KOPT-K1 (cell line): ENCODE measurements around the gene FADS6.

Experiments
- H3K27ac ChIP-seq: fragments of 200-600 bp; sonication (generic); 2 replicates; pipeline ENCODE4 v1.5.1; 2016; ENCODE audit warnings: antibody characterized with exemption, mild to moderate bottlenecking, low read depth, low read length; ENCODE audit not compliant: poor library complexity, severe bottlenecking
- H3K36me3 ChIP-seq: fragments of 200-600 bp; sonication (generic); 2 replicates; pipeline ENCODE4 v1.5.1; 2017; ENCODE audit warnings: antibody characterized with exemption, mild to moderate bottlenecking, low read length, moderate library complexity; ENCODE audit not compliant: insufficient read depth
- H3K9me3 ChIP-seq: fragments of 200-600 bp; sonication (generic); 2 replicates; pipeline ENCODE4 v1.5.1; 2017; ENCODE audit warnings: antibody characterized with exemption, low read length, mild to moderate bottlenecking; ENCODE audit not compliant: insufficient read depth, poor library complexity, severe bottlenecking

FADS6 gene

DNA sequence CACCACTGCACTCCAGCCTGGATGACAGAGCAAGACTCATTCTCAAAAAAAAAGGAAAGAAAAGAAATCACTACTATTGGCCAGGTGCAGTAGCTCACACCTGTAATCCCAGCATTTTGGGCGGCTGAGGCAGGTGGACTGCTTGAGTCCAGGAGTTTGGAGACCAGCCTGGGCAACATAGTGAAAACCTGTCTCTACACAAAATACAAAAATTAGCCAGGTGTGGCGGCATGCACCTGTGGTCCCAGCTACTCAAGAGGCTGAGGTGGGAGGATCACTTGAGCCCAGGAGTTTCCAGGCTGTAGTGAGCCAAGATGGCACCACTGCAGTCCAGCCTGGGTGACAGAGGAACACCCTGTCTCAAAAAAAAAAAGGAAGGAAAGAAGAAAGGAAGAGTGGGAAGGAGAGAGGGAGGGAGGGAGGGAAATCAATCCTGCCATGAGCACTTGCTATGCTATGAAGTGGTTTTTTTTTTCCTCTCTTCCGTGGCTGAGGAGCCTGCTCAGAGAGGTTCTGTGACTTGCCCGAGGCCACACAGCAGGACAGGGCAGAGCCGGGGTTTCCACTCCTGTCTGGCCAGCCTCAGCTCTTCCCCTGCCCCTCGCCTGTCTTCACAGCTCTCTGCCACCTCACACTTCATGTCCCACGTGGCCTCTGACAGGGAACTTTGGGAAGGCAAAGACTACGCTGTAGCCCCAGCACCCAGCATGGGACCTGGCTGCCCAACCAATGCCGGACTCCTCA, 44.6 kb downstream of the FADS6 start:
- H3K36me3 ChIP-seq: no peaks in the 10 kb centered on the region
- H3K27ac ChIP-seq: no peak overlapping the region
- no peaks in the 10 kb centered on the region for H3K9me3 ChIP-seq

DNA sequence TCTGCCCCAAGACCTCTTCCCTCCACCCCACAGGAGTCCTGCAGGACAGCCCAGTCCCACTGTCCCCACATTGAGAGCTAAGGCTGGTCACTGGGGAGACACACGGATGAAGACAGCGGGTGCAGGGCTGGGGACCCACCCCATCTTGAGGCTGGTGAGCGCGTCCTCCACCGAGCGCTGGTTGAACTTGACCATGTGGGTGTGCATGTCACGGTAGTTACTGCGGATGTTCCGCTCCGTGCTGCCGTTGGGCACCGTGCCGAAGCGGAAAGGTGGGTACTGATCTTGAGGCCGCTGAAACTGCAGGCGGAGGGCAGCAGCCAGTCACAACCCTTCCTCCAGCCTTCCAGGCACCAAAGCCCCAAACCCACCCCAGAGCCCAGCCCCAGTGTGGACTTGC, 46.8 kb downstream of the FADS6 start:
- Histone ChIP-seq H3K36me3 (no peaks in the 10 kb centered on the region), H3K9me3 (no peaks in the 10 kb centered on the region)

DNA sequence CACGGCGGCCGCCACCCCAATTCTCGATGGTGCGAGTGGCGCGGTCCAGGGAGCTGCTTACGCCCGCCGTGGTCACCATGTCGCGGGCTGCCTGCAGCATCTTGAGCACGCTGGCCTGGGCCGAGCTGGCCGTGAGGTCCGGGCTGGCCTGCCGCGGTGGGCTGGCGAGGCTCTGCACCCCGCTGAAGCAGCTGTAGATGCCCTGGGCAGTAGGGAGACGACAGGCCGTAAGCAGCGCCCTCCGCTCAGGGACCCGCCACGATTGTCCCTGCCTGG, 50.1 kb downstream of the FADS6 start:
- no peaks in the 10 kb centered on the region for H3K9me3 ChIP-seq
- H3K36me3 ChIP-seq: peaks cover 4% of the 10 kb centered on the region; the same call in 1 of the 2 replicates
- H3K27ac ChIP-seq: no peak overlapping the region

More for the DNA sequence above, 46.8 kb downstream of the FADS6 start:
- H3K27ac ChIP-seq: no peak overlapping the region

DNA sequence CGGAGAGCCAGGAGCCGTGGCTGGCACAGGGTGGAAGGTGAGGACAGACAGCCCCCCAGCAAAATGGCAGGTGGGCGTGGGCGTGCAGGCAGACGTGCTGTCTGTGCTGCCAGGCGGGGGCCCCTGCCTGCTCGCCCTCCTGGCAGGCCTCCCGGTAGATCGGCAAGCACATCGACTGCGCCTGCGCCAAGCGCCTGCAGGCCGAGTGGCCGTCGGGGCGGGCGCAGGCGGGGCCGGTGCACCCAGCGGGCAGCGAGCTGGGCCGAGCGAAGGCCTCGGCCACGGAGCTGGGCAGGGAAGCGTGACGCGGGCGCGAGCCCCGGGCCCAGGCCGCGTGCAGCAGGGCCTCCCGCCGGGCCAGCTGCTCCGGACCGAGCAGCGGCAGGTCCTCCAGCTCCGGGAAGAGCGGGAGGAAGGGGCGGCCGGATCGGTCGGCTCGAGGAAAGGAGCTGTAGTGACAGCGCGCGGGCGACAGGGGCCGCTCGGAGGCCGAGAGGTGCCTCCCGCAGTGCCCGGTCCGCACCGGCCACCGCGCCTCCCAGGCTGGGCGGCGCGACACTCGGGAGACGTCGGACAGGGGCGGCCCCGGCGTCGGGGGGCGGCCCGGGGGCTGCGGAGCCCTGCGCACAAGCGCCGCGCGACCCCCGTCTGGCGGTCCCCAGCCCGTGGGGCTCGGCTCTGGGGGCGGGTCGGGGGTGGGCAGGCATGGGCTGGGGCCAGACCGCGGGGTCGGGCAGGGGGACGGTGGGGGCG, 50.7 kb downstream of the FADS6 start:
- Histone ChIP-seq H3K9me3 (no peaks in the 10 kb centered on the region), H3K27ac (no peak overlapping the region), H3K36me3 (peaks cover 8% of the 10 kb centered on the region; the same call in 1 of the 2 replicates)

DNA sequence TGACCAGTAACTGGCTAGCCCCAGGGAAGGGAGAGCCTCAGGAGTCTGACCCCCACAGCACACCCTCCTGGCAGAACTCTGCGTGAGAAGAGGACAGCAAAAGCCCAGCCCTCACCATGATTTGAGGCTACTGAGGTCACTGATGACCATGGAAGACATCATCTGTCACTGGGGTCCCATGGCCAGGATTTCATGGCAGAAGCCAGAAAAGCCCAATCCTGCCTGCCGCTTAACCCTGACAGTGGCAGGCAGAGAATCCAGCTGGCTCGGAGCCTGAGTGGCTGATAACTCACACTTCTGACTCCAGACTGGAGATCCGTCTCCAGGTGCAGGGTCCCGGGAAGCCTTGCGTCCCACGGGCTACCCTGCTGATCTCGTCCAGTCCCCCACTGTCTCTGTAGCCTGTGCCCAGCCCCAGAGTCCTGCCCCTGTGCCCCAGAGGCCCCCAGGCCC, 51.3 kb downstream of the FADS6 start:
- H3K27ac ChIP-seq: no peak overlapping the region
- H3K36me3 ChIP-seq: peaks cover 14% of the 10 kb centered on the region; the same call in 1 of the 2 replicates
- no peaks in the 10 kb centered on the region for H3K9me3 ChIP-seq

DNA sequence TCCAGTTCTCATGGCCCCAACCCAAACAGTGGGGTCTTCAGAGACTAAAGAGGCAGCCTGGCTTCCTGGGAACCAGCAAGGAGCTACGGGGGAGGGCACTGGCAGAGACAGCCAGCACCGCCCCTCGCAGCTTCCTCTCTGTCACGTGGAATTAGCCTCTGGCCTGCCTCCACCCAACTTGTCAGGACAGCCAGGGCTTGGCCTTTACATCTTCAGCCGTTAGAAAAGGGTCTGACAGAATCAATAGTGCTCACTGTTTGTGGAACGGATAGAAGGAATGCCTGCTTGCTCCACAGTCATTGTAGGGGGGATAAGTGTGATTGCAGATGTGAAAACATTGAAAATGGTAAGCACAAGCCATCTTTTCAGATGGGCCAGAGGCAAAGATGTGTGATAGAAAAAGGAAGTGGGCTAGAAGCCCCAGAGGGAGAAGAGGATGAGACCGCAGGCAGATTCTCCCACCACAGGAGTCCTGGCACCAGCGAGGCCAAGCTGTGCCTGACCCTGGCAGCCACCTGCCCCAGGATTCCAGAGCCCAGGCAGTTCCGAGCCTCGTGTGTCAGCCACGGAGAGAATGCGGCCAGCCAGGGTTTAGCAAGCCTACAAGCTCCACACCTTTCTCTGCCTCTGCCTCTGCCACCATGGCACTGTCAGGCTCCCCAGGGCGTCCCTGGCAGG, 52.3 kb downstream of the FADS6 start:
- Histone ChIP-seq H3K9me3 (no peaks in the 10 kb centered on the region), H3K27ac (peak overlapping the region; percentile 23)

DNA sequence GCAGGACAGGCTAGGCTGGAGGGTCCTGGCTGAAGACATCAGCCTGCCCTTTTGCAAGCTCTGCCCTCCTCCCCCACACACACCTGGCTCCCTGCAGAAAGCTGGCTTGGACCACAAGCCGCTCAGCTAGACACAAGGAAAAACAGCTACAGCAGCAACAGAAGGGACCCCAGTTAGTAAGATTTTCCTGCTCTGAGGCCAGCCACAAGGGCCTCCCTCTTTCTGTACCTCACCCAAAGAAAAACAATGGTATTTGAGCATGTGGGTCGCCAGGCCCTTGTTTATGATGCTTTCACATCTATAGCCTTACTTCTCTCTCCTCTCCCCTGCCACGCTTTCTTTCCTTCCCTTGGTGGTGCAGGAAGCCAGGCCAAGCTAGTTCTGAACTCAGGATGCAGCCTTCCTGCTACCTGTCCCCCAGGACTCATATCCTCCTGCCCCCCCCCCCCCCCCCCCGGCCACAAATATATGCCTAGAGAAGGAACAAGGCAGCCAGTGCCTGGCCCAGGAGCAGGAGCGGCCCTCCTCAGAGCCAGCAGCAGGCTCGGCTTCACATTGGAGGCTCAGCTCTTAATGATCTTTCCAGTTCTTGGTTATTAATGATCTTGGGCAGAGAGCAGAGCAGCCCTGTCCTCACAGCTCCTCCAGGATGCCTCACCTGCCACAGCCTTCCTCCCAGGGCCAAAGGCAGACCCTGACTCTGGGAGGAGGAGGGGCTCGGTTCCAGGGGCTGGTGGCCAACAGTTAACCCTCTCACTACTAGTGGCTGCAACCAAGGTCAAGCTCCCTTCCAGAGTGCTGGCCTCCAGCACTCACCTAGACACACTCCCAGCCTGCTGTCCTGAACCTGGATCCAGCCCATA, 53.2 kb downstream of the FADS6 start:
- peak overlapping the region; percentile 23 for H3K27ac ChIP-seq
- no peaks in the 10 kb centered on the region for H3K9me3 ChIP-seq
- H3K36me3 ChIP-seq: peaks cover 26% of the 10 kb centered on the region; the same call in 1 of the 2 replicates

More for the DNA sequence above, 52.3 kb downstream of the FADS6 start:
- peaks cover 24% of the 10 kb centered on the region; the same call in 1 of the 2 replicates for H3K36me3 ChIP-seq

DNA sequence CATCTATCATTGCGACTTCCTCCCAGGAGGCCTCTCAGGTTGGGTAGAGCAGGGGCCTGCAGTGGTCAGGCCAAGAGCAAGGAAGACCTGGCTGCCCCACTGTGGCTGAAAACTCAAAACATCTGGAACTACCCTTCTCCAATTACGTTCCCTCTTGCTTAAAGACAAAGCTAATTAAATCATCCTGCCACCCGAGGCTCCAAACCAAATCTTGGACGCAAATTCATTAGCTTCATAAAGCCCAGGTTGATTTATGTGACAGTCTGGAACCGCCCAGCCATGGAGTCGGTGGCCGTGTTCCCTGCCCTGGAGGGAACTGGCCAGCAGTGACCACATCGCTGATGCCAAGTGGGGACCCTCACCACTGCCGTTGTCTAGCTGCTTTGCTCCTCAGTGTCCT, 55.2 kb downstream of the FADS6 start:
- H3K27ac ChIP-seq: no peak overlapping the region
- H3K9me3 ChIP-seq: no peaks in the 10 kb centered on the region
- peaks cover 26% of the 10 kb centered on the region; the same call in 1 of the 2 replicates for H3K36me3 ChIP-seq

DNA sequence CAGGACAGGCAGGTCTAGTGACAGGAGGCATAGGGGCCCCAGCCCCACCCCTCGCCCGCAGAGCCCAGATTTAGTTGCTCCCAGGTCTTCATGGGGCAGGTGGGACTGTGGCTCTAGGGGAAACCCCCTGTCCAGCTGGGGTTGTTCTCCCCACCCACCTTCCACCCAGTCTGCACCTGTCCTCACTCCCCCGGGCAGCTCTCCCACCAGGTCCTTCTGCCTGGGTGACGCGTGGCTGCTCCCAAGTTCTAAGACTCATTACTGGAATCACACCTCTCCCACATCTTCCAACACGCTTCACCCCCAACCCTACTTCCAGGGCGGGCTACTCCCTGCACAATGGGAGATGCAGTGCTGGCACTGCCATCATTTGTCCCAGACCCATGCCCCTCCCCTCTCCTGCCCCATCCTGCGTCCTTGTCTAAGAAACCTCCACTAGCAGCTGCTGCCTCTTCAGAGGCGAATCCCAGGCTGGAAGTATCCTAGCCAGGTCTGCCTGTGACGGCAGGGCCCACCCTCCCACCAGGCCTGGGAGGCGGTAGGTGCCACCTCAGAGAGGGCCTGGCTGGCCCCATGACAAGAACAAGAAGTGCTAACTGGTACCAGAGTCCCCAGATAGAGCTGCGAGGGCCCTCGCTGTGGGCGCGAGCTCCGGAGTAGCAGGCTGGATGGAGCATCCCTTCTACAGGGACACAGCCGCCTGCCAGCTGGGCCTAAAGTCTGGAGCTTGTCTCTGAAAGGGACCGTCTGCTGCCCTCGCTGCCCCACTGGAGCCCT, 56.6 kb downstream of the FADS6 start:
- Histone ChIP-seq H3K9me3 (no peaks in the 10 kb centered on the region), H3K27ac (no peak overlapping the region)

DNA sequence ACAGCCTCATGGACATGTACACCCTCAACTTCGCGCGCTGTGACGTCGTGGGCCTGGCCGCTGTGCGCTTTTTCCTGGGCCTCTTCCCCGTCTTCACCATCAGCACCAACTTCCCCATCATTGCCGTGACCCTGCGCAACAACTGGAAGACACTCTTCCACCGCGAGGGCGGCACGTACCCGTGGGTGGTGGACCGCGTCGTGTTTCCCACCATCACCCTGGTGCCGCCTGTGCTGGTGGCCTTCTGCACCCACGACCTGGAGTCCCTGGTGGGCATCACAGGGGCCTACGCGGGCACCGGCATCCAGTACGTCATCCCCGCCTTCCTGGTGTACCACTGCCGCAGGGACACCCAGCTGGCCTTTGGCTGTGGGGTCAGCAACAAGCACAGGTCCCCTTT, 57.2 kb downstream of the FADS6 start:
- H3K9me3 ChIP-seq: no peaks in the 10 kb centered on the region
- peaks cover 26% of the 10 kb centered on the region; the same call in 1 of the 2 replicates for H3K36me3 ChIP-seq
- no peak overlapping the region for H3K27ac ChIP-seq

More for the DNA sequence above, 56.6 kb downstream of the FADS6 start:
- H3K36me3 ChIP-seq: peaks cover 26% of the 10 kb centered on the region; the same call in 1 of the 2 replicates

DNA sequence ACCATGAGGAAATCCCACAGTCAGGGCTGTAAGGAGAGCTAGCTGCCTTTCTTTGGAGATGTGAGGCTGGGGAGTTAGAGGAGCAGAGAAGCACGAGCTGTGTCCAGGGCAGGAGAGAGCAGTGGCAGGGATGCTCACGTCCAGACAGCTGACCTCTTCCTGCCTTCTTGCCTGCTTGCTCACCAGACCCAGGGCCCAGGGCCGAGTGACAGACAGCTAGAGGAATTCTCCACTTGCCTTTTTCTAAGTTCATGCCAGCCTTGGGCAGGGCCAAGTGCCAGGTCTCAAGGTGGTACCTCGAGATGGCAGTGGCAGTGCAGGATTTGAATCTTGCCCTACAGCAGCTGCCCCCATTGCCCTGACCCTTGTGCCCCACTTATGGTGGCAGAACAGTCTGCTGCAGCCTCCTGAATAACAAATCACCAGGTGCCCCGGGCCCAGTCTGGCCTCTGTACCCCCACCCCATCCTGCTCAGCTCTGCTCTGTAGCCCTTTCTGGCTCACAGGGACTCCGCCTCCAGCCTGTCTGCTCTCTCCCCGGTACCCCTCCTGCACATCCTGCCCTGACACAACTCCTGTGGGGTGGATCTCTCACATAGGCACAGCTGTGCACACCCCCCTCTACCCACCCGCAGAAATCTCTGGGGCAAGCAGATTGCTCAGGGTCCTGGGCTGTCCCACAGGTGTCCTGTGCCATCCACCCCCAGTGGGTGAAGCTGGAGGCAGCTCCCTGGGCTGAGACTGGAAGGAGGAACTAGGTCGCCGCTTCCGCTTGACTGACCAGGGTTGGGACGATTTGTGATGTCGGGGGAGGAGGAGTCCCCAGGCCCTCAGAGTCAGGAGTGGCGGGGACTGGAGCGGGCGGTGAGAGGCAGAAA, 59.7 kb downstream of the FADS6 start:
- no peak overlapping the region for H3K27ac ChIP-seq
- H3K36me3 ChIP-seq: peaks cover 33% of the 10 kb centered on the region; the same call in 1 of the 2 replicates
- no peaks in the 10 kb centered on the region for H3K9me3 ChIP-seq

DNA sequence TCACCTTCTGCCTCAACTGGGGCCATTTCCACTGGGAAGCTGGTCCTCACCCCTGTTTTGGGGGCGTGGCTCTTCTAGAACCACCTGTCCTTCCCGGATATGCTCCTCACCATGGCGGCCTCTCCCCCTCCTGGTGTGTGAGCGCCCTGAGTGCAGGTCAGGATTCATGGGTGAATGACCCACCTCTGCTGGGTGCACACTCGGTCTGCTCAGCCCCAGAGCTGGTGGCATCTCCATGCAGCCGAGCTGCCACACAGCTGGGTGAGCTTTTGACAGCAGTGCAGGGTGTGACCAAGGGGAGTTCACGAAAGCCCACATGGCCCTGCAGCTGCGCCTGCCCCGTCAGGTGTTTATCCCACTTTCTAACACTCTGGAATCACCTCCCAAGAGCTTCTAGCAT, 61.0 kb downstream of the FADS6 start:
- H3K27ac ChIP-seq: no peak overlapping the region
- no peaks in the 10 kb centered on the region for H3K9me3 ChIP-seq
- peaks cover 21% of the 10 kb centered on the region; the same call in 1 of the 2 replicates for H3K36me3 ChIP-seq

DNA sequence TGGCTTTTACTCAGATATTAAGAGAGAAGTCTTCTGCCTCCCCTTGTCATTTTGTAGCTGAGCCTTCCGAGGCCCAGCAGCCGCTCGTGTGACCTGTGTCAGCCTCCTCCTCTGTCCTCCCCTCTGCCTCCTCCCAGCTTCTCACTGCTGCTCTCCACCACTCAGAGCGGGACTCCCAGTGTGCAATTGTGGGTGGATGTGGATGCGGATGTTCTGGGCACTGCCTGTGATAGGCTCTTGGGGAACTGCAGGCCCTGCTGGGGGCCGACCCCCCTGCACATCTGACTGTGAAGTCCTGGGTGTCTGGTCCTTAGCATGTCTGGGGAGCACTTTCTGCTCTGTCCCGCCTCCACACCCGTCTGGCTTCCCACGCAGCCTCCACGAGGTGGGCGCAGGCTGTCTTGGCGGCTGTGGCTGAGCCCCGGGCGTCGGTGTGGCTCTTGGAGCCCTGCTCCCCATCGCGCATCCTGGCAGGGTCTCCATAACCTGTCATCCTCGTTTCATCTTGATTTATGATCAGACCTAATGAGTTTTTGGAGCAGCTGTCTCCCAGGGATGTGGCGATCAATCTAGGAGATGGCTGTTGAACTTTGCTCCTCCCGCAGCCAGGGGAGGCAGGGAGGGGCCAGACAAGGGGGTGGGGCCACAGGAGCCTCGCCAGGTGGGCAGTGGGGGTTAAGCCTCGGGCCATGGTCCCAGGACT, 61.8 kb downstream of the FADS6 start:
- Histone ChIP-seq H3K36me3 (peaks cover 13% of the 10 kb centered on the region; the same call in 1 of the 2 replicates), H3K9me3 (no peaks in the 10 kb centered on the region), H3K27ac (no peak overlapping the region)
